K562 (cell line): Measurements from ENCODE around the gene EPB42. TPM values are rescaled to one million over a fixed set of nuclear protein-coding genes. Genes with fewer than 3 reads are reported as not detected.

Experiments
- BRD4 ChIP-seq: fragments of 200-600 bp; sonication (generic); IDR thresholded peaks from 2 replicates; pipeline ENCODE4 v1.6.1; 2017; ENCODE audit warnings: inconsistent platforms
- BRF1 ChIP-seq: IDR thresholded peaks from 3 replicates; pipeline ENCODE4 v1.6.1; 2011; ENCODE audit warnings: borderline replicate concordance, mild to moderate bottlenecking; ENCODE audit not compliant: insufficient read length; ENCODE audit errors: extremely low read depth
- CAMTA2 ChIP-seq: fragments of 250-450 bp; sonication (Bioruptor Pico); conservative IDR thresholded peaks from 2 replicates; pipeline ENCODE4 v1.5.1; 2022
- CTCF ChIP-seq, 3 experiments: IDR thresholded peaks in 2 of 3; conservative IDR thresholded peaks in 1 of 3; 2 replicates each; pipeline ENCODE4 v1.5.1; 2011 to 2012; ENCODE audit warnings: low read length in 3 of 3, mild to moderate bottlenecking in 3 of 3, control low read depth in 2 of 3, improper control_type of control experiment in 1 of 3, inconsistent platforms in 1 of 3, low read depth in 1 of 3, mixed read lengths in 1 of 3, moderate library complexity in 1 of 3; ENCODE audit not compliant: insufficient read depth in 2 of 3
- E2F8 ChIP-seq: fragments of 450-650 bp; IDR thresholded peaks from 2 replicates; pipeline ENCODE4 v1.7.1; 2018; ENCODE audit warnings: mild to moderate bottlenecking, low read depth; ENCODE audit not compliant: partially characterized antibody
- EZH2 ChIP-seq: IDR thresholded peaks from 2 replicates; pipeline ENCODE4 v1.6.1; 2012; ENCODE audit warnings: low read depth, mild to moderate bottlenecking, inconsistent platforms, low read length, borderline replicate concordance
- HDAC6 ChIP-seq: IDR thresholded peaks from 2 replicates; pipeline ENCODE4 v1.6.1; 2012; ENCODE audit warnings: low read depth, mild to moderate bottlenecking, control low read depth, inconsistent platforms, low read length, moderate library complexity
- HOXB6 ChIP-seq: fragments of 250-450 bp; sonication (Bioruptor Pico); IDR thresholded peaks from 2 replicates; pipeline ENCODE4 v1.5.1; 2022; ENCODE audit warnings: mild to moderate bottlenecking, borderline replicate concordance
- MAZ ChIP-seq, 2 experiments: fragments of 450-650 bp in 1 of 2; sonication (generic) in 1 of 2; formaldehyde crosslinking; IDR thresholded peaks in 1 of 2; conservative IDR thresholded peaks in 1 of 2; 2 replicates each; pipeline versions ENCODE4 v1.4.0 to v1.5.0; 2020; ENCODE audit warnings: mild to moderate bottlenecking in 1 of 2, missing genetic modification reagents in 1 of 2
- NCOA4 ChIP-seq: fragments of 450-650 bp; IDR thresholded peaks from 2 replicates; pipeline ENCODE4 v1.6.1; 2018; ENCODE audit warnings: mild to moderate bottlenecking; ENCODE audit not compliant: partially characterized antibody
- PATZ1 ChIP-seq: fragments of 250-450 bp; sonication (Bioruptor Pico); IDR thresholded peaks from 2 replicates; pipeline ENCODE4 v1.5.0; 2020; ENCODE audit warnings: mild to moderate bottlenecking, borderline replicate concordance
- POLR3A ChIP-seq: IDR thresholded peaks from 2 replicates; pipeline ENCODE4 v1.6.1; 2011; ENCODE audit warnings: borderline replicate concordance, mild to moderate bottlenecking, moderate library complexity; ENCODE audit not compliant: insufficient read length, insufficient read depth; ENCODE audit errors: extremely low read depth
- SRSF9 ChIP-seq: fragments of 200-400 bp; formaldehyde crosslinking; IDR thresholded peaks from 2 replicates; pipeline ENCODE4 v1.6.1; 2017; ENCODE audit warnings: low read depth, low read length, borderline replicate concordance
- THRA ChIP-seq: fragments of 450-650 bp; IDR thresholded peaks from 2 replicates; pipeline ENCODE4 v1.6.1; 2017; ENCODE audit warnings: mild to moderate bottlenecking, moderate library complexity
- ZC3H4 ChIP-seq: sonication (generic); formaldehyde crosslinking; IDR thresholded peaks from 2 replicates; pipeline ENCODE4 v1.9.0; 2021; ENCODE audit warnings: missing genetic modification reagents, borderline replicate concordance
- ZFP36 ChIP-seq: fragments of 150-350 bp; IDR thresholded peaks from 2 replicates; pipeline ENCODE4 v1.6.1; 2018; ENCODE audit warnings: low read length, low read depth; ENCODE audit not compliant: partially characterized antibody
- ZNF3 ChIP-seq: fragments of 250-450 bp; sonication (Bioruptor Pico); IDR thresholded peaks from 2 replicates; pipeline ENCODE4 v1.5.0; 2021; ENCODE audit warnings: mild to moderate bottlenecking, moderate library complexity
- ZNF436 ChIP-seq: fragments of 250-450, 450-650 bp; sonication (Bioruptor Pico); formaldehyde crosslinking; IDR thresholded peaks from 2 replicates; pipeline ENCODE4 v1.7.0; 2020; ENCODE audit warnings: mild to moderate bottlenecking
- polyA plus RNA-seq, 8 experiments: library from polyadenylated mRNA; depleted of rRNA in 4 of 8; stranded (reverse) in 5 of 8; unstranded in 3 of 8; fragments of >200 nt; fragmentation: Nextera tagmentation in 2 of 8; fragmentation: Illumina TruSeq in 1 of 8; extraction: Ambion mirVana in 2 of 8; extraction: Trizol in 1 of 8; gene quantifications; 2 replicates each; pipeline versions ENCODE4 v1.2.1 to v1.2.3, GENCODE V29; 2011 to 2014; ENCODE audit warnings: inconsistent platforms in 1 of 8, missing spikeins in 1 of 8
- total RNA-seq, 7 experiments: library from RNA; depleted of rRNA in 6 of 7; stranded (reverse); fragments of >200 nt in 6 of 7; fragmentation: Illumina TruSeq in 2 of 7; extraction: Trizol in 2 of 7; gene quantifications; 2 replicates each; pipeline versions ENCODE4 v1.2.1 to v1.2.3, GENCODE V29; 2011 to 2021; ENCODE audit warnings: low replicate concordance in 1 of 7

EPB42 gene
- total and polyA plus RNA-seq, 9 of the 15 experiments (the other 6 are each of a cell fraction or from before 2014, with no cell fraction given): 0.38 to 2.3 (median 1.4) TPM

GRCh38 chr15:43185157-43186002 is 35.4 kb downstream of the EPB42 start, which contains the start of gene CCNDBP1 (continued):
- TF ChIP-seq E2F8 (peak; percentile 86), CAMTA2 (CRISPR knock-in tag) (no peak), CTCF (IDR thresholded peaks at IDR 0.05 in 2 of 3, conservative IDR thresholded peaks at IDR 0.05 in 1 of 3; ENCODE audit: insufficient read depth in 2 of 3, low read depth in 1 of 3, low read length in 3 of 3) (peak; percentile 42 to 69 (median 45)), ZFP36 (no peak), ZNF436 (CRISPR knock-in tag) (no peak), PATZ1 (CRISPR knock-in tag) (no peak), ZC3H4 (peak; percentile 10; the same call in 1 of the 2 replicates), SRSF9 (no peak), MAZ (CRISPR knock-in tag; conservative IDR thresholded peaks at IDR 0.05 in 1 of 2, IDR thresholded peaks at IDR 0.05 in 1 of 2) (peak; percentile 81), BRD4 (peak; percentile 70), HOXB6 (CRISPR knock-in tag) (no peak), POLR3A (no peak), HDAC6 (no peak), EZH2 (no peak), THRA (no peak), BRF1 (no peak), NCOA4 (no peak), ZNF3 (CRISPR knock-in tag) (no peak)
